Adrenal gland (tissue), 5 donors: ENCODE measurements around the gene RBM12.

Experiments used
- POLR2A ChIP-seq, 2 donors: fragments of 450-650 bp; IDR thresholded peaks; one replicate each; pipeline ENCODE4 v1.6.1; 2017; ENCODE audit warnings: antibody characterized with exemption in 2 of 2, mild to moderate bottlenecking in 2 of 2, moderate library complexity in 1 of 2
- TF ChIP-seq, protein P1 (sequence below), 6 experiments: fragments of 450-650 bp in 4 of 6; fragments of 200-600 bp in 2 of 6; sonication (generic) in 1 of 6; IDR thresholded peaks; 1 replicate in 5 of 6; 2 replicates in 1 of 6; pipeline versions ENCODE4 v1.5.1 to v1.8.0; 2016 to 2021; ENCODE audit warnings: antibody characterized with exemption in 6 of 6, mild to moderate bottlenecking in 2 of 6, moderate library complexity in 1 of 6
- donor health status: DM: no; HTN: no; CAD: no.

DNA sequence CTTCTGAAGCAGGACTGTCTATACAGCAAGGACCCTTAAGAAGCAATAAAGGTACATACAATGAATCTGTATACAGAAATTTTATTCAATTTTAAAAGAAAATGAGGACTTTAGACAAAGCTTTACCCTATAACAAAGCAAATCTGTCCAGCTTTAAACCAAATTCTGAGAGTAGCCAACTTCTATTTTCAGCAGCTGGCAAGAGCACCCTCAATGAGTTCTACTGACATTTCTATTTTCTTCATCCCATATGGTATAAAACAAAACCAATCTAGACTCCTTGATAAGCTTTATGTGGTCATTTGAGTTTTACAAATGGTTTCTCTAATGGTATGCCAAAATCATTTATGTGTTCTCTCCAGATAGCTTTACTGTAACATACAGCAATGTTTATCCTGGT, 12.7 kb downstream of the RBM12 start:
- TF ChIP-seq, protein P1, sequence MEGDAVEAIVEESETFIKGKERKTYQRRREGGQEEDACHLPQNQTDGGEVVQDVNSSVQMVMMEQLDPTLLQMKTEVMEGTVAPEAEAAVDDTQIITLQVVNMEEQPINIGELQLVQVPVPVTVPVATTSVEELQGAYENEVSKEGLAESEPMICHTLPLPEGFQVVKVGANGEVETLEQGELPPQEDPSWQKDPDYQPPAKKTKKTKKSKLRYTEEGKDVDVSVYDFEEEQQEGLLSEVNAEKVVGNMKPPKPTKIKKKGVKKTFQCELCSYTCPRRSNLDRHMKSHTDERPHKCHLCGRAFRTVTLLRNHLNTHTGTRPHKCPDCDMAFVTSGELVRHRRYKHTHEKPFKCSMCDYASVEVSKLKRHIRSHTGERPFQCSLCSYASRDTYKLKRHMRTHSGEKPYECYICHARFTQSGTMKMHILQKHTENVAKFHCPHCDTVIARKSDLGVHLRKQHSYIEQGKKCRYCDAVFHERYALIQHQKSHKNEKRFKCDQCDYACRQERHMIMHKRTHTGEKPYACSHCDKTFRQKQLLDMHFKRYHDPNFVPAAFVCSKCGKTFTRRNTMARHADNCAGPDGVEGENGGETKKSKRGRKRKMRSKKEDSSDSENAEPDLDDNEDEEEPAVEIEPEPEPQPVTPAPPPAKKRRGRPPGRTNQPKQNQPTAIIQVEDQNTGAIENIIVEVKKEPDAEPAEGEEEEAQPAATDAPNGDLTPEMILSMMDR (IDR thresholded peaks at IDR 0.05): no peak
- no peak for TF ChIP-seq POLR2A (IDR thresholded peaks at IDR 0.05)
